Neural cell (in vitro differentiated cells): ENCODE data around the gene NUP155. TPM values are rescaled to one million over a fixed set of nuclear protein-coding genes. Genes with fewer than 3 reads are reported as not detected.

ENCODE experiments used
- H2AFZ ChIP-seq: fragments of 200-600, 300-800 bp; sonication (generic), shearing (Covaris generic); 2 replicates; pipeline ENCODE4 v1.6.0; 2014; ENCODE audit warnings: low read depth, mild to moderate bottlenecking, antibody characterized with exemption, low read length, moderate library complexity
- H3F3A ChIP-seq: fragments of 200-600 bp; shearing (Covaris generic); 2 replicates; pipeline ENCODE4 v1.6.1; 2016; ENCODE audit warnings: mild to moderate bottlenecking, moderate library complexity, mixed read lengths, antibody characterized with exemption, low read length; ENCODE audit not compliant: insufficient read depth, poor library complexity, severe bottlenecking
- H3K27ac ChIP-seq: fragments of 200-600, 300-800 bp; sonication (generic), shearing (Covaris generic); 2 replicates; pipeline ENCODE4 v1.5.1; 2014; ENCODE audit warnings: mild to moderate bottlenecking, low read length, moderate library complexity
- H3K27me3 ChIP-seq: fragments of 300-800, 200-600 bp; sonication (generic), shearing (Covaris generic); 2 replicates; pipeline ENCODE4 v1.6.0; 2014; ENCODE audit warnings: mild to moderate bottlenecking, low read depth, low read length, moderate library complexity; ENCODE audit not compliant: insufficient read depth
- H3K36me3 ChIP-seq: fragments of 300-800, 200-600 bp; sonication (generic), shearing (Covaris generic); 2 replicates; pipeline ENCODE4 v1.5.1; 2014; ENCODE audit warnings: mild to moderate bottlenecking, antibody characterized with exemption, low read length, moderate library complexity; ENCODE audit not compliant: insufficient read depth
- H3K4me2 ChIP-seq: fragments of 300-800, 200-600 bp; sonication (generic), shearing (Covaris generic); 2 replicates; pipeline ENCODE4 v1.6.0; 2014; ENCODE audit warnings: mild to moderate bottlenecking, low read length
- H3K4me3 ChIP-seq: fragments of 300-800, 200-600 bp; sonication (generic), shearing (Covaris generic); 2 replicates; pipeline ENCODE4 v1.5.1; 2014; ENCODE audit warnings: mild to moderate bottlenecking, low read length, moderate library complexity
- H3K79me2 ChIP-seq: fragments of 200-600 bp; shearing (Covaris generic); replicated peaks from 2 replicates; pipeline ENCODE4 v1.6.0; 2014; ENCODE audit warnings: mild to moderate bottlenecking, low read length, moderate library complexity; ENCODE audit not compliant: insufficient read depth
- H3K9ac ChIP-seq: fragments of 300-800, 200-600 bp; sonication (generic), shearing (Covaris generic); 2 replicates; pipeline ENCODE4 v1.6.1; 2016; ENCODE audit warnings: mild to moderate bottlenecking, low read length, mixed read lengths
- H3K9me2 ChIP-seq: fragments of 200-600 bp; shearing (Covaris generic); 2 replicates; pipeline ENCODE4 v1.6.1; 2016; ENCODE audit warnings: mild to moderate bottlenecking, low read length, mixed read lengths; ENCODE audit not compliant: insufficient read depth
- H3K9me3 ChIP-seq: fragments of 200-600, 300-800 bp; sonication (generic), shearing (Covaris generic); 2 replicates; pipeline ENCODE4 v1.6.1; 2016; ENCODE audit warnings: mild to moderate bottlenecking, mixed run types, low read length, moderate library complexity, mixed read lengths
- H4K20me1 ChIP-seq: fragments of 200-600 bp; shearing (Covaris generic); 2 replicates; pipeline ENCODE4 v1.6.1; 2016; ENCODE audit warnings: mild to moderate bottlenecking, mixed run types; ENCODE audit not compliant: insufficient read depth
- CTCF ChIP-seq: fragments of 450-650 bp; IDR thresholded peaks from 2 replicates; pipeline ENCODE4 v1.5.1; 2014; ENCODE audit warnings: antibody characterized with exemption, mild to moderate bottlenecking, moderate library complexity; ENCODE audit not compliant: poor library complexity, severe bottlenecking
- EP300 ChIP-seq: fragments of 450-650 bp; conservative IDR thresholded peaks from 2 replicates; pipeline ENCODE4 v1.6.1; 2014; ENCODE audit warnings: antibody characterized with exemption, mild to moderate bottlenecking, moderate library complexity; ENCODE audit not compliant: poor library complexity, severe bottlenecking
- EZH2 ChIP-seq: fragments of 200-600, 300-800 bp; shearing (Covaris generic), sonication (generic); IDR thresholded peaks from 2 replicates; pipeline ENCODE4 v1.6.1; 2014; ENCODE audit warnings: antibody characterized with exemption, low read length, borderline replicate concordance, mild to moderate bottlenecking; ENCODE audit not compliant: insufficient read depth, poor library complexity, severe bottlenecking
- MXI1 ChIP-seq: fragments of 450-650 bp; conservative IDR thresholded peaks from 2 replicates; pipeline ENCODE4 v1.6.1; 2014; ENCODE audit warnings: antibody characterized with exemption, mild to moderate bottlenecking; ENCODE audit not compliant: poor library complexity, severe bottlenecking
- POLR2AphosphoS5 ChIP-seq: IDR thresholded peaks from 2 replicates; pipeline ENCODE4 v1.6.1; 2012
- RAD21 ChIP-seq: fragments of 450-650 bp; conservative IDR thresholded peaks from 2 replicates; pipeline ENCODE4 v1.6.1; 2014; ENCODE audit warnings: antibody characterized with exemption, mild to moderate bottlenecking, moderate library complexity
- REST ChIP-seq: IDR thresholded peaks from 2 replicates; pipeline ENCODE4 v1.6.1; 2012; ENCODE audit warnings: borderline replicate concordance
- SMC3 ChIP-seq: fragments of 450-650 bp; conservative IDR thresholded peaks from 2 replicates; pipeline ENCODE4 v1.6.1; 2014; ENCODE audit warnings: antibody characterized with exemption, mild to moderate bottlenecking, moderate library complexity; ENCODE audit not compliant: poor library complexity
- TAF1 ChIP-seq: IDR thresholded peaks from 2 replicates; pipeline ENCODE4 v1.6.1; 2012; ENCODE audit warnings: low read depth
- polyA plus RNA-seq: library from polyadenylated mRNA; depleted of rRNA; stranded (reverse); fragments of >200 nt; gene quantifications from 2 replicates; pipeline ENCODE4 v1.2.3, GENCODE V29; 2014

NUP155 gene
- polyA plus RNA-seq, 1 donor from 2014 or later: 15.9 TPM

- H4K20me1 ChIP-seq: no peaks in the 10 kb centered on the region
- peaks cover 8% of the 10 kb centered on the region for H3K79me2 ChIP-seq
- no peak overlapping the region for H3K4me3 ChIP-seq
- no peak overlapping the region for H3K4me2 ChIP-seq
- H3F3A ChIP-seq: peaks cover 5% of the 10 kb centered on the region
- no peaks in the 10 kb centered on the region for H3K9me2 ChIP-seq
- no peak overlapping the region for H3K27ac ChIP-seq
- no peaks in the 10 kb centered on the region for H3K36me3 ChIP-seq
- no peaks in the 10 kb centered on the region for H3K9me3 ChIP-seq
- TF ChIP-seq RAD21 (no peak), REST (no peak), CTCF (no peak), EP300 (no peak), MXI1 (no peak), POLR2AphosphoS5 (no peak), TAF1 (no peak), SMC3 (no peak), EZH2 (no peak)
- H2AFZ ChIP-seq: no peak overlapping the region
- no peak overlapping the region for H3K9ac ChIP-seq
- H3K27me3 ChIP-seq: no peaks in the 10 kb centered on the region
Observed at GRCh38 chr5:37251665-37252064, 119.2 kb downstream of the NUP155 start.

- peaks cover 5% of the 10 kb centered on the region for H3F3A ChIP-seq
- no peak for TF ChIP-seq TAF1
- TF ChIP-seq RAD21: no peak
- no peak for TF ChIP-seq EP300
- TF ChIP-seq MXI1: no peak
- no peak for TF ChIP-seq POLR2AphosphoS5
- H4K20me1 ChIP-seq: no peaks in the 10 kb centered on the region
- H3K9ac ChIP-seq: peak overlapping the region; percentile 92
- H3K9me2 ChIP-seq: no peaks in the 10 kb centered on the region
- peak overlapping the region; percentile 3 for H3K4me2 ChIP-seq
- no peaks in the 10 kb centered on the region for H3K9me3 ChIP-seq
- H3K36me3 ChIP-seq: no peaks in the 10 kb centered on the region
- no peak overlapping the region for H3K27ac ChIP-seq
- no peaks in the 10 kb centered on the region for H3K27me3 ChIP-seq
- peak overlapping the region; percentile 80 for H3K4me3 ChIP-seq
- peaks cover 8% of the 10 kb centered on the region for H3K79me2 ChIP-seq
- H2AFZ ChIP-seq: peak overlapping the region; percentile 77
Observed at GRCh38 chr5:37249815-37250164, 121.1 kb downstream of the NUP155 start.
